ENCODE data around the gene PRR36. TPM values are rescaled to one million over a fixed set of nuclear protein-coding genes. Genes with fewer than 3 reads are reported as not detected.

PRR36 gene
- total and polyA plus RNA-seq, 8 donors, result 0.18 to 0.61 (median 0.47) TPM; not detected in 4

DNA sequence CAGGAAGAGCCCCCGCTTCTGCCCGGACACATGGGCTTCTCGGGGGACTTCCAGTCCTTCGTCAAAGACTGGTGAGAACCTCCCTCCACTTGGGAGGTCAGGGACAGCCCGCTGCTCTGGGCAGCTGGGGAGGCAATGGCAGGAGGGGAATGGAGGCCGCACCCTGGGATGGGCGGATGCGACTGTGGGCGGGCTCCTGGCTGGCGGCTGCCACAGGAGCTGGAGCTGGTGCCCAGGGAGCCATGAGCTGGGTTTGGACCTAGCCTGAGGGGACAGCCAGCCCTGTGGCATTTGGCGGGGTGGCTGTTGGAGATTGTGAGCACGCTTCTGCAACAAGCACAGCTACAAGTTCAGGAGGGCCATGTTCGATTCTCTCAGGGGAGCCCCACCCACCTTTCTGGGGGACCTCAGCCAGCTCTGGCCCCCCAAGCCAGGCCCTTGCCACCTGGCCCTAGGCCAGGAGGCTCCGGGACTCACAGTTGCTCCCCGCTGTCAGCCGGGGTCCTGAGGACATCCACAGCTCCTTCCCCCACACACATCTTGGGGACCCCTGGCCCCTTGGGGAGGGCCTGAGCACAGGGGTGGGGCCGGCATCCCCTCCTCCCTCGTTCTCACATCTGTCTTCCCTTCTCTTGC is 37.4 kb upstream of the PRR36 start:
- no peak overlapping the region for H3K27ac ChIP-seq
- peaks cover 40 to 68% (median 60%) of the 10 kb centered on the region in 4 donors for H3K36me3 ChIP-seq
- 84 to 92% (median 89%) methylated on average over 11 to 18 of the region's 18 CpGs for WGBS, 5 donors
- H3K9me3 ChIP-seq, result no peaks in the 10 kb centered on the region
- intact Hi-C loops (cut with DNase I; ENCODE audit: low total_unique reads), result no loop called here
- H3K4me1 ChIP-seq, result peaks cover 13 to 45% (median 21%) of the 10 kb centered on the region in 4 donors
- H3K27me3 ChIP-seq, result peaks cover 5 to 51% (median 25%) of the 10 kb centered on the region in 3 donors
- TF ChIP-seq POLR2A (IDR thresholded peaks at IDR 0.05), result no peak
- TF ChIP-seq, protein P1, sequence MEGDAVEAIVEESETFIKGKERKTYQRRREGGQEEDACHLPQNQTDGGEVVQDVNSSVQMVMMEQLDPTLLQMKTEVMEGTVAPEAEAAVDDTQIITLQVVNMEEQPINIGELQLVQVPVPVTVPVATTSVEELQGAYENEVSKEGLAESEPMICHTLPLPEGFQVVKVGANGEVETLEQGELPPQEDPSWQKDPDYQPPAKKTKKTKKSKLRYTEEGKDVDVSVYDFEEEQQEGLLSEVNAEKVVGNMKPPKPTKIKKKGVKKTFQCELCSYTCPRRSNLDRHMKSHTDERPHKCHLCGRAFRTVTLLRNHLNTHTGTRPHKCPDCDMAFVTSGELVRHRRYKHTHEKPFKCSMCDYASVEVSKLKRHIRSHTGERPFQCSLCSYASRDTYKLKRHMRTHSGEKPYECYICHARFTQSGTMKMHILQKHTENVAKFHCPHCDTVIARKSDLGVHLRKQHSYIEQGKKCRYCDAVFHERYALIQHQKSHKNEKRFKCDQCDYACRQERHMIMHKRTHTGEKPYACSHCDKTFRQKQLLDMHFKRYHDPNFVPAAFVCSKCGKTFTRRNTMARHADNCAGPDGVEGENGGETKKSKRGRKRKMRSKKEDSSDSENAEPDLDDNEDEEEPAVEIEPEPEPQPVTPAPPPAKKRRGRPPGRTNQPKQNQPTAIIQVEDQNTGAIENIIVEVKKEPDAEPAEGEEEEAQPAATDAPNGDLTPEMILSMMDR (IDR thresholded peaks at IDR 0.05), result no peak
- no peak for TF ChIP-seq POLR2AphosphoS5 (IDR thresholded peaks at IDR 0.05)
- no peak for TF ChIP-seq EP300 (IDR thresholded peaks at IDR 0.05)
- no peak overlapping the region for H3K4me3 ChIP-seq
- no peak for DNase-seq

DNA sequence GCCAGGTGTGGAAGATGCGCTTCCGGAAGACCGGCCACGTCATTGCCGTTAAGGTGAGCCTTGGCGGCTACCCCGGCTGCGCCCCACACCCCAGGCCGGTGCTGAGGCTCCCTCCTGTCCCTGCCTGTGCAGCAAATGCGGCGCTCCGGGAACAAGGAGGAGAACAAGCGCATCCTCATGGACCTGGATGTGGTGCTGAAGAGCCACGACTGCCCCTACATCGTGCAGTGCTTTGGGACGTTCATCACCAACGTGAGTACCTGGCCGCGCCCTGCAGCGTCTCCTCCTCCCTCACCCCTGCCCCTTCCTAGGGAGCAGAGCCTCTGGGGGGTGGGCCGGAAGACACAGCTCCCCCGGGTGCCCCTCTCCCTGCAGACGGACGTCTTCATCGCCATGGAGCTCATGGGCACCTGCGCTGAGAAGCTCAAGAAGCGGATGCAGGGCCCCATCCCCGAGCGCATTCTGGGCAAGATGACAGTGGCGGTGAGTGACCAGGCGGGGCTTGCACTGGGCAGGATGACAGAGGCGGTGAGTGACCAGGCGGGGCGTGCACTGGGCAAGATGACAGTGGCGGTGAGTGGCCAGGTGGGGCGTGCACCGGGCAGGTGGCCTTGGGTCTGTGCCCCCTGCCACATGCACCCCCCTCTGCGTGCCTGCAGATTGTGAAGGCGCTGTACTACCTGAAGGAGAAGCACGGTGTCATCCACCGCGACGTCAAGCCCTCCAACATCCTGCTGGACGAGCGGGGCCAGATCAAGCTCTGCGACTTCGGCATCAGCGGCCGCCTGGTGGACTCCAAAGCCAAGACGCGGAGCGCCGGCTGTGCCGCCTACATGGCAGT is 36.4 kb upstream of the PRR36 start:
- H3K36me3 ChIP-seq, result peaks cover 47 to 78% (median 71%) of the 10 kb centered on the region in 4 donors
- WGBS, 5 donors, result 92 to 94% (median 93%) methylated on average over 25 to 54 of the region's 54 CpGs
- intact Hi-C loops (cut with DNase I; ENCODE audit: low total_unique reads), result no loop called here

DNA sequence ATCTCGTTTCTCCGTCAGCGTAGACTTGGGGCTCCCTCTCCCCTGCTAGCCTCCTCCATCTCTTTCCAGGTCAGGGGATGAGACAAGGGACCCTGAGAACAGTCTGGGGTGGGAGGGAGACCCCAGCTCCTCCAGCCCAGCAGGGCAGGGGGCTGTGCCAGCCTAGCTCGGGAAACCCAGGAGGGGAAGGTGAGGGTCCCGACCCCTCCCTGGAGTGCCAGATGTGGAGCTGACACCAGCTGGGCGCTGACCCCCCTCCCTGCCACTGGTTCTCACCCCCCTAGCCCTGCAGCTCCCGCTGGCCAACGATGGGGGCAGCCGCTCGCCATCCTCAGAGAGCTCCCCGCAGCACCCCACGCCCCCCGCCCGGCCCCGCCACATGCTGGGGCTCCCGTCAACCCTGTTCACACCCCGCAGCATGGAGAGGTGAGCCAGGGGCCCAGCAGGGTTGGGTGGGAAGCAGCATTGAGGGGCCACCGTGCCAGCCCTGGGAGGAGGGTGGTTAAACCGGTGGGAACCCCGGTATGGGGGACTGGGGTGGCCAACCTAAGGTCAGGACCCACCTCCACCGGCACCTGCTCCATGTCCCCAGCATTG is 35.4 kb upstream of the PRR36 start:
- DNase-seq, result no peak
- no peak overlapping the region for H3K27ac ChIP-seq
- peaks cover 0 to 30% (median 4%) of the 10 kb centered on the region in 3 donors for H3K27me3 ChIP-seq
- H3K4me1 ChIP-seq, result peaks cover 22 to 44% (median 30%) of the 10 kb centered on the region in 4 donors
- 88 to 95% (median 94%) methylated on average over 4 to 21 of the region's 21 CpGs for WGBS, 5 donors
- H3K9me3 ChIP-seq, result no peaks in the 10 kb centered on the region
- TF ChIP-seq POLR2AphosphoS5 (IDR thresholded peaks at IDR 0.05) (no peak), POLR2A (IDR thresholded peaks at IDR 0.05) (no peak), EP300 (IDR thresholded peaks at IDR 0.05) (no peak)
- TF ChIP-seq, protein P1 (IDR thresholded peaks at IDR 0.05), result no peak
- no peak overlapping the region for H3K4me3 ChIP-seq
- H3K36me3 ChIP-seq, result peaks cover 47 to 83% (median 76%) of the 10 kb centered on the region in 4 donors
- intact Hi-C loops (cut with DNase I; ENCODE audit: low total_unique reads), result no loop called here

More for the DNA sequence above, 36.4 kb upstream of the PRR36 start:
- H3K27me3 ChIP-seq, result peaks cover 0 to 40% (median 14%) of the 10 kb centered on the region in 3 donors
- no peak for TF ChIP-seq EP300 (IDR thresholded peaks at IDR 0.05)
- no peak for TF ChIP-seq POLR2A (IDR thresholded peaks at IDR 0.05)
- no peak for TF ChIP-seq POLR2AphosphoS5 (IDR thresholded peaks at IDR 0.05)
- TF ChIP-seq, protein P1 (IDR thresholded peaks at IDR 0.05), result no peak
- DNase-seq, result no peak
- no peaks in the 10 kb centered on the region for H3K9me3 ChIP-seq
- peaks cover 12 to 44% (median 21%) of the 10 kb centered on the region in 4 donors for H3K4me1 ChIP-seq
- H3K27ac ChIP-seq, result no peak overlapping the region
- no peak overlapping the region for H3K4me3 ChIP-seq

Measured in stomach (tissue), 9 donors.